Measurements from ENCODE around the gene STXBP6.
"Not testable (repeated sequence)": the region's sequence is repeated elsewhere in the genome, so short reads cannot be mapped to it uniquely, and the experiment has no call there.

STXBP6 gene

DNA sequence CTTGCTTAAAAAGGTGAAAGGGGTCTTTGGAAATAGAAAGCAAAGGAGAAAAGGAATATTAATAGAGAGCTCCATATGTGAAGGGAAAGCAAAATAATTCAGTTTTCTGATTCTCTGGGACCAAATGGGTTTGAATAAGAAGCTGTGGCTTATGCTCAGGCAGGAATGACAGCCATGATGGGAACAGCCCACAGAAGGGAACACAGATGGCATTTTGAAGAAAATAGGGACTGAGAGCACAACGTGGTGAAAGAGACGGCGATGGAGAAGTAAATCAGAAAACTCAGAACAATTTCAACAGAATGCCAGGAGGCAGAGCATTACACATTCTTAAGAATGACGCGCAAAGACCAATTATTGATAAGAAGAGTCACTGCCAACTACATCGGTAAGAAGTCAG is 102.8 kb downstream of the STXBP6 start:
- DNase-seq (ENCODE audit: insufficient read length, low spot score): no peak
- TF ChIP-seq, protein P1, sequence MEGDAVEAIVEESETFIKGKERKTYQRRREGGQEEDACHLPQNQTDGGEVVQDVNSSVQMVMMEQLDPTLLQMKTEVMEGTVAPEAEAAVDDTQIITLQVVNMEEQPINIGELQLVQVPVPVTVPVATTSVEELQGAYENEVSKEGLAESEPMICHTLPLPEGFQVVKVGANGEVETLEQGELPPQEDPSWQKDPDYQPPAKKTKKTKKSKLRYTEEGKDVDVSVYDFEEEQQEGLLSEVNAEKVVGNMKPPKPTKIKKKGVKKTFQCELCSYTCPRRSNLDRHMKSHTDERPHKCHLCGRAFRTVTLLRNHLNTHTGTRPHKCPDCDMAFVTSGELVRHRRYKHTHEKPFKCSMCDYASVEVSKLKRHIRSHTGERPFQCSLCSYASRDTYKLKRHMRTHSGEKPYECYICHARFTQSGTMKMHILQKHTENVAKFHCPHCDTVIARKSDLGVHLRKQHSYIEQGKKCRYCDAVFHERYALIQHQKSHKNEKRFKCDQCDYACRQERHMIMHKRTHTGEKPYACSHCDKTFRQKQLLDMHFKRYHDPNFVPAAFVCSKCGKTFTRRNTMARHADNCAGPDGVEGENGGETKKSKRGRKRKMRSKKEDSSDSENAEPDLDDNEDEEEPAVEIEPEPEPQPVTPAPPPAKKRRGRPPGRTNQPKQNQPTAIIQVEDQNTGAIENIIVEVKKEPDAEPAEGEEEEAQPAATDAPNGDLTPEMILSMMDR (IDR thresholded peaks at IDR 0.05; ENCODE audit: insufficient read depth, missing control alignments): no peak
- FAIRE-seq: no peak

DNA sequence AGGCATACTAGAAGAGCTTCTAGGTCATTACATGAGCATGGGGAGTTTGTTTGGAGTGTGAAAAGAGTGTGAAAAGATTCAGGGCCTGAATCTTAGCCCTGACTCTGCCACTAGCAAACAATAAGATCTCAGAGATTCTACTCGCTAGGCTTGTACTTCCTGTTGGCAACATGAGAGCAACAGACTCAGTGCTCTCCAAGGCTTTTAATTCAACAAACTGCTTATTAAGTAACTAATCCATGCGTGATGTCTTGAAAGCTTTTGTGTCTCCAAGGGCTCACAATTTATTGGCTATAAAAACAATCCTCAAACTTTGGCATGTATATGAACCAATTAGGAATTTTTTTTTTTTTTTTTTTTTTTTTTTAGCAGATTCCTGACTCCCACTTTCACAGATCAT is 105.1 kb downstream of the STXBP6 start:
- no peak for FAIRE-seq
- TF ChIP-seq, protein P1 (IDR thresholded peaks at IDR 0.05; ENCODE audit: insufficient read depth, missing control alignments): no peak
- DNase-seq (ENCODE audit: insufficient read length, low spot score): no peak

DNA sequence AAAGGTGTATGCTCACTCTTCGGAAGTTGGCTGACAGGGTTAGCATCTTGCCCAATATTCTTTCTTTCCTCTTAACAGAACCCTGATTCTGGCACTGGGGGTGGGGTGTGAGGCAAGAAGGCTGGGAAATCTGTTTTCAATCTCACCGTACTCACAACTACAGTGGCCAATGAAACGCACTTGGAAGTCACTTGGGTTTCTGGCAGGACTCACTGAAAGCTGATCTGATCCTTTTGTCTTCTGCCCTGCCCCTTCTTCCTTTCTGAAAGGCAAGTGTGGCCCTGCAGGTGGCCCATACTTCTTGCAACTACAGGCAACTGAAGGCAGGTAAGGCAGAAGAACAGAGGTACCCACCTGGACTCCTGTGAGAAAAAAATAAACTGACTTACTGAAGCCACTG is 106.9 kb downstream of the STXBP6 start:
- DNase-seq (ENCODE audit: insufficient read length, low spot score) (no peak), FAIRE-seq (no peak)
- TF ChIP-seq, protein P1 (IDR thresholded peaks at IDR 0.05; ENCODE audit: insufficient read depth, missing control alignments): no peak

DNA sequence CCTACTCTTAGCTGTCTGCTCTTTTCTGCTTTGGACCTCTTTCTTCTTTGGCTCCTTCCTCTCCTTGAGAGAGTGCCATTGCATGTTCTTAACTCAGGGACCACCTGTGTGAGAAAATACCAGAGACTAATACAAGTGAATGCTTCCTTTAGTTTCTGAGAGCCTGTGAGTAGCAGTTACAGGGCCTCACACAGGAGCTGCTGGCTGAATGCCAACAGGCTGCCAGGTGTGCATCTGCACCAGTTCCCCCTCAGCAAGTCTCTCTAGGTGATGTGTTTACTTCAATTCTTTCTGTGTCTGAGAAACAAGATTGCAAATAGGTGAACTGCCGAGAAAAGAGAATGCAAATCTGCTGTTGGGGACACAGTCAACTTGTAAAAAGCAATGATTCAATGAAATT is 108.2 kb downstream of the STXBP6 start:
- no peak for DNase-seq (ENCODE audit: insufficient read length, low spot score)
- TF ChIP-seq, protein P1 (IDR thresholded peaks at IDR 0.05; ENCODE audit: insufficient read depth, missing control alignments): no peak
- FAIRE-seq: no peak

DNA sequence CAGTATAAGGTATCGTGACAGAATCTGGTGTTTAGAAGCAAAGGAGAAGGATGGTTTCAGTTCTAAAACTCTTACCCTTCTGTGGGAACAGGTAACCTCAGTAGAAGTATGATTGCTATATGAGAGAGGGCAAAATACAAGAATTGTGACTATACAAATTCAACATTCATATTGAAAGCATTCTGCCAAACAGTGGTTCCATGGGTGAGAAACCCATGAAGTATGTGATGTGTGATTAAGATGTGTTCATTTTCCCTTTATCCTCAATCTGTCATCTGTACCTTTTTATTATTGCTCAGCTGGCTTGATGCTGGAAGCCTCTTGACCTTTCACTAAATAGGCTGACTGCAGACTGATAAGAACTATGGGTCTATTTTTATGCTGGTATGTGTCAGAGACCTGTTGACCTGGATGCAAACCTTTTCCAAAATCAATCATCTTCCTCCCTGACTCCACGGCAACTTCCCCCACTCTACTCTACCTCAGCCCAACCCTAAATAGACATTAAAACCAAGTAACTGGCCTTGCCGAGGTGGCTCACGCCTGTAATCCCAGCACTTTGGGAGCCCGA is 109.6 kb downstream of the STXBP6 start:
- FAIRE-seq: no peak
- TF ChIP-seq, protein P1 (IDR thresholded peaks at IDR 0.05; ENCODE audit: insufficient read depth, missing control alignments): no peak
- no peak for DNase-seq (ENCODE audit: insufficient read length, low spot score)

DNA sequence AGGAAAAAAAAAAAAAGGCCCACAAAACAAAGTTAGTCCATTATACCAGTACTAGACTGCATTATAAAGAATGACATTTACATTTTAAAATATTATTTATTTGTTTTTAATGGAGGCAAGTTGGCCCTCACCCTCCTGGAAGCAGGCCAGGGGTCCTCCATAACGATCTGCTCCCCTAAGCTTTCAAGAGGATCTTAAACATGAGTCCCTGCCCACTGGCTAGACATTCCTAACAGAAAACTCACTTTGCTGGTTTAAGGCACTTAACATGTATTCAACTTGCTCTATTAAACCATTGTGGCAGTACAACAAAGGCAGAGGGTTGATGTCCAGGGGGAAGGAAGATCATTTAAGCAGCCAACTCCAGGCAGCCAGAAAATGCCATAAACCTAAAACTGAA is 111.4 kb downstream of the STXBP6 start:
- FAIRE-seq (no peak), DNase-seq (ENCODE audit: insufficient read length, low spot score) (no peak)
- TF ChIP-seq, protein P1 (IDR thresholded peaks at IDR 0.05; ENCODE audit: insufficient read depth, missing control alignments): no peak

DNA sequence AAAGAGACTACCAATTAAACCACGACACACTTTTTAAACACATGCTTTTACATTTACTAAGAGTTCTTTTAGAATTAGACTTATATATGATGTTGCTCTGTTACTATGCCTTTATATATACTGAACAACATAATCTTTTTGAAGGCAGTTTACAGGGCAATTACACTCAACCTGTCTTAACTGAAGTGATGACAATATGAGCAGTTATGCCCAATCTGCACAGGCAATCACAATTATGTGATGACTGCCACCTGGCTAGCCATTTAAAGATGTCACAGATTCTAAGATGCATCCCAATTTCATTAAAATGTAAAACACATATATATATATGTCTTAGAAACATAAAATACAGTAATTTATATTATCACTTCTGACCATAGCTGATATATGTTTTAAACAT is 112.6 kb downstream of the STXBP6 start:
- no peak for FAIRE-seq
- TF ChIP-seq, protein P1 (IDR thresholded peaks at IDR 0.05; ENCODE audit: insufficient read depth, missing control alignments): no peak

DNA sequence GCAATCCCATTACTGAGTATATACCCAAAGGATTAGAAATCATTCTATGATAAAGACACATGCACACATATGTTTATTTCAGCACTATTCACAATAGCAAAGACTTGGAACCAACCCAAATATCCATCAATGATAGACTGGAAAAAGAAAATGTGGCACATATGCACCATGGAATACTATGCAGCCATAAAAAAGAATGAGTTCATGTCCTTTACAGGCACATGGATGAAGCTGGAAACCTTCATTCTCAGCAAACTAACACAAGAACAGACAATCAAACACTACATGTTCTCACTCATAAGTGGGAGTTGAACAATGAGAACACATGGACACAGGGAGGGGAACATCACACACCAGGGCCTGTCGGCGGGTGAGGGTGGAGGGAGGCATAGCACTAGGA is 113.2 kb downstream of the STXBP6 start:
- FAIRE-seq; DNase-seq (ENCODE audit: insufficient read length, low spot score): not testable (repeated sequence)

More for the DNA sequence above, 112.6 kb downstream of the STXBP6 start:
- DNase-seq (ENCODE audit: insufficient read length, low spot score): no peak

All from D721Med (cell line).